Endodermal cell (in vitro differentiated cells): ENCODE data around the gene INPP4B. TPM values are rescaled to one million over a fixed set of nuclear protein-coding genes. Genes with fewer than 3 reads are reported as not detected.

Experiments used
- DNase-seq: peaks from one replicate; pipeline ENCODE4 v3.0.0-alpha.2; 2017
- H3K27ac ChIP-seq: 2 replicates; pipeline ENCODE4 v1.5.1; 2013; ENCODE audit warnings: mild to moderate bottlenecking, low read depth, low read length, moderate library complexity
- H3K27me3 ChIP-seq: 2 replicates; pipeline ENCODE4 v1.6.1; 2013; ENCODE audit warnings: mild to moderate bottlenecking, low read length, moderate library complexity; ENCODE audit not compliant: insufficient read depth, control insufficient read depth, poor library complexity, severe bottlenecking
- H3K36me3 ChIP-seq: 2 replicates; pipeline ENCODE4 v1.7.0; 2013; ENCODE audit warnings: mild to moderate bottlenecking, low read length, moderate library complexity; ENCODE audit not compliant: control insufficient read depth, insufficient read depth
- H3K4me1 ChIP-seq: one replicate; pipeline ENCODE4 v1.7.0; 2013; ENCODE audit warnings: low read length; ENCODE audit not compliant: control insufficient read depth, insufficient read depth
- H3K4me3 ChIP-seq: 2 replicates; pipeline ENCODE4 v1.5.1; 2013; ENCODE audit warnings: mild to moderate bottlenecking, low read length, moderate library complexity
- H3K9ac ChIP-seq: 2 replicates; pipeline ENCODE4 v1.6.1; 2013; ENCODE audit warnings: mild to moderate bottlenecking, low read length, moderate library complexity; ENCODE audit not compliant: poor library complexity, severe bottlenecking; ENCODE audit errors: extremely low read depth
- H3K9me3 ChIP-seq: 2 replicates; pipeline ENCODE4 v1.6.1; 2013; ENCODE audit warnings: mild to moderate bottlenecking, low read length, moderate library complexity; ENCODE audit not compliant: control insufficient read depth
- H3K27ac Mint-ChIP-seq: 2 replicates; pipeline ENCODE4 v1.8.0; 2020; ENCODE audit warnings: mixed read lengths
- H3K27me3 Mint-ChIP-seq: 2 replicates; pipeline ENCODE4 v1.8.0; 2021; ENCODE audit warnings: mild to moderate bottlenecking, mixed read lengths; ENCODE audit not compliant: insufficient read depth
- H3K36me3 Mint-ChIP-seq: 2 replicates; pipeline ENCODE4 v1.8.0; 2020; ENCODE audit warnings: low read depth, mixed read lengths
- H3K4me1 Mint-ChIP-seq: 2 replicates; pipeline ENCODE4 v1.8.0; 2020; ENCODE audit warnings: mixed read lengths
- H3K4me3 Mint-ChIP-seq: 2 replicates; pipeline ENCODE4 v1.8.0; 2020; ENCODE audit warnings: mild to moderate bottlenecking, moderate library complexity, mixed read lengths
- H3K9me3 Mint-ChIP-seq: 2 replicates; pipeline ENCODE4 v1.8.0; 2020; ENCODE audit warnings: mild to moderate bottlenecking, mixed read lengths
- WGBS, 2 experiments: methylation state at CpG; one replicate each; pipeline versions ENCODE4 v1.1.5 to v1.1.7; 2013; ENCODE audit warnings: missing lambda C conversion rate in 2 of 2, mixed read lengths in 1 of 2; ENCODE audit not compliant: insufficient coverage in 1 of 2, insufficient read length in 1 of 2; 5-methylcytosine and 5-hydroxymethylcytosine counted together
- total RNA-seq, 2 donors: library from RNA; stranded (reverse); fragmentation: NEBNext Ultra II Directional in 1 of 2; extraction: Animal tissue kit (Norgen Biotek cat#: 25700) in 1 of 2; gene quantifications; 2 replicates in 1 of 2; 3 replicates in 1 of 2; pipeline ENCODE4 v1.2.1, GENCODE V29; 2021
- TF ChIP-seq, protein P1 (sequence below): fragments of 200-600 bp; sonication (generic); conservative IDR thresholded peaks from 2 replicates; pipeline ENCODE4 v1.5.0; 2021; ENCODE audit warnings: antibody characterized with exemption, mild to moderate bottlenecking

The INPP4B gene
- total RNA-seq, 2 donors from 2014 or later = 0.64 to 0.66 TPM

DNA sequence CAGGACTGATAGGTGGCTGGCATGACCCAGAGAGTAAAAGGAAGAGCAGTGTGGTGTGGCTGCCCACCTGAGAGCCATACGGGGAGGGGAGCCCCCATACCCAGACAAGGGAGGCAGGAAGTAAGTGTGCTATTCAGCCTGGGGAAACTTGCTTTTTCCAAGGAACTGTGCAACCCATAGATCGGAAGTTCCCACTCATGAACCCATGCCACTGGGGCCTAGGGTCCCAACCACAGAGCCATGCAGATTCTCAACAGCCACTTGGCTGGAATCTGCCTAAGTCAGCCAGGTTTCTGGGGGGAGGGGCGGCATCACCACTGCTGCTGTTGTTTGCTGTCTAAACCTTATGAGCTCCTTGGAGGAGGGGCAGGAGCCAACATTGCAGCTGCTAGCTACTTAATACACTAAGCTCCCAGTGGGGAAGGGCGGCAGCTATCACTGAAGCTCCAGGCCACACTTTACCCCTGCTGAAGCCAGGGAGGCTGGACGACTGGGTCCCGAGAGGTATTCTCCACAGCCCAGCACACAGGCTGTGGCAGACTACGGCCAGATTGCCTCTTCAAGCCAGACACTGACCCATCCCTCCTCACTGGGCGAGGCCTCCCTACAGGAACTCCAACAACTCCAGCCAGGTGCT is 410.4 kb downstream of the INPP4B start:
- Histone ChIP-seq H3K9ac (no peak overlapping the region), H3K27me3 (no peaks in the 10 kb centered on the region), H3K9me3 (peaks cover 12% of the 10 kb centered on the region), H3K36me3 (no peaks in the 10 kb centered on the region), H3K4me1 (peaks cover 6% of the 10 kb centered on the region), H3K4me3 (peak overlapping the region; percentile 32), H3K27ac (no peak overlapping the region)
- peak overlapping the region; percentile 82 for H3K27ac Mint-ChIP-seq
- peaks cover 26% of the 10 kb centered on the region for H3K4me1 Mint-ChIP-seq
- peaks cover 3% of the 10 kb centered on the region for H3K36me3 Mint-ChIP-seq
- no peak overlapping the region for H3K4me3 Mint-ChIP-seq
- H3K27me3 Mint-ChIP-seq = no peaks in the 10 kb centered on the region
- TF ChIP-seq, protein P1, sequence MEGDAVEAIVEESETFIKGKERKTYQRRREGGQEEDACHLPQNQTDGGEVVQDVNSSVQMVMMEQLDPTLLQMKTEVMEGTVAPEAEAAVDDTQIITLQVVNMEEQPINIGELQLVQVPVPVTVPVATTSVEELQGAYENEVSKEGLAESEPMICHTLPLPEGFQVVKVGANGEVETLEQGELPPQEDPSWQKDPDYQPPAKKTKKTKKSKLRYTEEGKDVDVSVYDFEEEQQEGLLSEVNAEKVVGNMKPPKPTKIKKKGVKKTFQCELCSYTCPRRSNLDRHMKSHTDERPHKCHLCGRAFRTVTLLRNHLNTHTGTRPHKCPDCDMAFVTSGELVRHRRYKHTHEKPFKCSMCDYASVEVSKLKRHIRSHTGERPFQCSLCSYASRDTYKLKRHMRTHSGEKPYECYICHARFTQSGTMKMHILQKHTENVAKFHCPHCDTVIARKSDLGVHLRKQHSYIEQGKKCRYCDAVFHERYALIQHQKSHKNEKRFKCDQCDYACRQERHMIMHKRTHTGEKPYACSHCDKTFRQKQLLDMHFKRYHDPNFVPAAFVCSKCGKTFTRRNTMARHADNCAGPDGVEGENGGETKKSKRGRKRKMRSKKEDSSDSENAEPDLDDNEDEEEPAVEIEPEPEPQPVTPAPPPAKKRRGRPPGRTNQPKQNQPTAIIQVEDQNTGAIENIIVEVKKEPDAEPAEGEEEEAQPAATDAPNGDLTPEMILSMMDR = no peak
- peaks cover 23% of the 10 kb centered on the region for H3K9me3 Mint-ChIP-seq
- 62 to 80% methylated on average over 2 to 8 of the region's 8 CpGs for WGBS, 2 experiments
- peak; percentile 91 for DNase-seq

DNA sequence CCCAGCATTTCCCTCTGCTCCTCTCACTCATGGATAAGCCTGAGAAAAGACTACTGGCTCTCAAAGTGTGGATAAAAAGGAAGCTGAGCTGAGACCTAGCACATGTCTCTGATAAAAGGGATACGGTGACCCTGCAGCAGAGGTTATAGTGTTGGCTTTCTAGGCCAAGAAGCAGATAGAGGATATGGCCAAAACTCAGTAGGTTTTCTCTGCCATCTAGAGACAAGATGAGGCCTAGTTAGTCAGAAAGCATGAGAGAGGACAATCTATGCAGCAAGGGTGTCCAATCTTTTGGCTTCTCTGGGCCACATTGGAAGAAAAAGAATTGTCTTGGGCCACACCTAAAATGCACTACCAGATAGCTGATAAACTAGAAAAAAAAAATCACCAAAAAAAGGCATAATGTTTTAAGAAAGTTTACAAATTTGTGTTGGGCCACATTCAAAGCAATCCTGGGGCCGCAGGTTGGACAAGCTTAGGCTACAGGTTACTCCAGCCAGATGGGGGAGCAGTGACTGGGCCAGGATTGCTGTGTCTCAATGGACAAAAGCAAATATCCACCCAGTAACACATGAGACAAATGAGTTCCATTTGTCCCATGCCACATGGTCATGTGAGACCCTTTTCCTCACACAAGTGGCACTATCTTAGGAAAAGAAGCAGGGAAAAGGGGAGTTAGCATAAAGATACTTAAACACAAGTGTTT is 411.4 kb downstream of the INPP4B start:
- no peak overlapping the region for H3K4me3 Mint-ChIP-seq
- peaks cover 3% of the 10 kb centered on the region for H3K36me3 Mint-ChIP-seq
- Histone ChIP-seq H3K9me3 (peaks cover 12% of the 10 kb centered on the region), H3K4me1 (peaks cover 6% of the 10 kb centered on the region), H3K4me3 (no peak overlapping the region), H3K27me3 (no peaks in the 10 kb centered on the region), H3K27ac (no peak overlapping the region), H3K36me3 (no peaks in the 10 kb centered on the region), H3K9ac (no peak overlapping the region)
- peak; percentile 53 for DNase-seq
- H3K27me3 Mint-ChIP-seq = no peaks in the 10 kb centered on the region
- TF ChIP-seq, protein P1 = peak; percentile 30
- H3K9me3 Mint-ChIP-seq = peaks cover 23% of the 10 kb centered on the region
- 99 to 100% methylated on average over 1 to 2 of the region's 2 CpGs for WGBS, 2 experiments
- peak overlapping the region; percentile 65 for H3K27ac Mint-ChIP-seq
- peaks cover 26% of the 10 kb centered on the region for H3K4me1 Mint-ChIP-seq

DNA sequence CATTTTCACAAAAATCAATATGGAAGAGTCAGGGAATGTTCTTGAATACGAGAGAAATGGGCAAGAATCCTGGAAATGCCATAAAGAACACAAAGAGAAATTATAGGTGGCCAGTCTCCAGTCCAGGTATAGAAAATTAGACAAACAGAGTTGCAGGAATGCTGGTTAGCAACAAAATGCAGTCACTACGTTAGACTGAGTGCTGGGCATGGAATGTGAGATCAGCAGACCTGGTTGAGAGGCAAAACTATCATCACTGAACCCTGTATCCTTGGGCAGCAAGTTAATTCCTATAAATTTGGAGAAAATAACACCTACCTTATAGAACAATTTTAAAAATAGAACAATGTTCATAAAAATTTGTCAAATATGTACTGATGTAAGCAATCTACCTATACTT is 417.4 kb downstream of the INPP4B start:
- Mint-ChIP-seq H3K36me3 (no peaks in the 10 kb centered on the region), H3K4me3 (no peak overlapping the region), H3K9me3 (no peaks in the 10 kb centered on the region)

More for the DNA sequence above, 417.4 kb downstream of the INPP4B start:
- no peaks in the 10 kb centered on the region for H3K36me3 ChIP-seq
- H3K9ac ChIP-seq = no peak overlapping the region
- no peak overlapping the region for H3K4me3 ChIP-seq
- H3K4me1 ChIP-seq = no peaks in the 10 kb centered on the region
- H3K27ac ChIP-seq = no peak overlapping the region
- no peak overlapping the region for H3K27ac Mint-ChIP-seq
- WGBS, 2 experiments = 92 to 100% methylated on average over 1 to 2 of the region's 2 CpGs
- H3K9me3 ChIP-seq = no peaks in the 10 kb centered on the region
- no peaks in the 10 kb centered on the region for H3K27me3 ChIP-seq
- no peaks in the 10 kb centered on the region for H3K27me3 Mint-ChIP-seq
- TF ChIP-seq, protein P1 = no peak
- DNase-seq = no peak
- H3K4me1 Mint-ChIP-seq = peaks cover 4% of the 10 kb centered on the region
